Panc1 (cell line): ENCODE measurements around the gene CFAP20DC.

Experiments
- CTCF ChIP-seq: fragments of 450-650 bp; IDR thresholded peaks from 2 replicates; pipeline ENCODE4 v1.5.1; 2017; ENCODE audit warnings: mild to moderate bottlenecking
- POLR2AphosphoS5 ChIP-seq: IDR thresholded peaks from 2 replicates; pipeline ENCODE4 v1.6.1; 2012; ENCODE audit warnings: mild to moderate bottlenecking, low read depth, low read length, moderate library complexity
- TF ChIP-seq, protein P1 (sequence below), 2 experiments: IDR thresholded peaks; 2 replicates each; pipeline ENCODE4 v1.6.1; 2011 to 2012; ENCODE audit warnings: low read depth in 2 of 2, control low read depth in 1 of 2, low read length in 1 of 2, mild to moderate bottlenecking in 1 of 2, moderate library complexity in 1 of 2; ENCODE audit not compliant: insufficient read depth in 1 of 2

- TF ChIP-seq POLR2AphosphoS5 (no peak), CTCF (no peak)
- TF ChIP-seq, protein P1, sequence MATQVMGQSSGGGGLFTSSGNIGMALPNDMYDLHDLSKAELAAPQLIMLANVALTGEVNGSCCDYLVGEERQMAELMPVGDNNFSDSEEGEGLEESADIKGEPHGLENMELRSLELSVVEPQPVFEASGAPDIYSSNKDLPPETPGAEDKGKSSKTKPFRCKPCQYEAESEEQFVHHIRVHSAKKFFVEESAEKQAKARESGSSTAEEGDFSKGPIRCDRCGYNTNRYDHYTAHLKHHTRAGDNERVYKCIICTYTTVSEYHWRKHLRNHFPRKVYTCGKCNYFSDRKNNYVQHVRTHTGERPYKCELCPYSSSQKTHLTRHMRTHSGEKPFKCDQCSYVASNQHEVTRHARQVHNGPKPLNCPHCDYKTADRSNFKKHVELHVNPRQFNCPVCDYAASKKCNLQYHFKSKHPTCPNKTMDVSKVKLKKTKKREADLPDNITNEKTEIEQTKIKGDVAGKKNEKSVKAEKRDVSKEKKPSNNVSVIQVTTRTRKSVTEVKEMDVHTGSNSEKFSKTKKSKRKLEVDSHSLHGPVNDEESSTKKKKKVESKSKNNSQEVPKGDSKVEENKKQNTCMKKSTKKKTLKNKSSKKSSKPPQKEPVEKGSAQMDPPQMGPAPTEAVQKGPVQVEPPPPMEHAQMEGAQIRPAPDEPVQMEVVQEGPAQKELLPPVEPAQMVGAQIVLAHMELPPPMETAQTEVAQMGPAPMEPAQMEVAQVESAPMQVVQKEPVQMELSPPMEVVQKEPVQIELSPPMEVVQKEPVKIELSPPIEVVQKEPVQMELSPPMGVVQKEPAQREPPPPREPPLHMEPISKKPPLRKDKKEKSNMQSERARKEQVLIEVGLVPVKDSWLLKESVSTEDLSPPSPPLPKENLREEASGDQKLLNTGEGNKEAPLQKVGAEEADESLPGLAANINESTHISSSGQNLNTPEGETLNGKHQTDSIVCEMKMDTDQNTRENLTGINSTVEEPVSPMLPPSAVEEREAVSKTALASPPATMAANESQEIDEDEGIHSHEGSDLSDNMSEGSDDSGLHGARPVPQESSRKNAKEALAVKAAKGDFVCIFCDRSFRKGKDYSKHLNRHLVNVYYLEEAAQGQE (IDR thresholded peaks at IDR 0.05; ENCODE audit: insufficient read depth in 1 of 2, low read depth in 2 of 2, low read length in 1 of 2): no peak
Observed at GRCh38 chr3:59082106-59082505, 32.3 kb upstream of the CFAP20DC start.
